ENCODE measurements around the gene HHATL. TPM values are rescaled to one million over a fixed set of nuclear protein-coding genes. Genes with fewer than 3 reads are reported as not detected.

Gene HHATL
- total and polyA plus RNA-seq, 10 of the 15 experiments (the other 5 are each of a cell fraction or from before 2014, with no cell fraction given): not detected

DNA sequence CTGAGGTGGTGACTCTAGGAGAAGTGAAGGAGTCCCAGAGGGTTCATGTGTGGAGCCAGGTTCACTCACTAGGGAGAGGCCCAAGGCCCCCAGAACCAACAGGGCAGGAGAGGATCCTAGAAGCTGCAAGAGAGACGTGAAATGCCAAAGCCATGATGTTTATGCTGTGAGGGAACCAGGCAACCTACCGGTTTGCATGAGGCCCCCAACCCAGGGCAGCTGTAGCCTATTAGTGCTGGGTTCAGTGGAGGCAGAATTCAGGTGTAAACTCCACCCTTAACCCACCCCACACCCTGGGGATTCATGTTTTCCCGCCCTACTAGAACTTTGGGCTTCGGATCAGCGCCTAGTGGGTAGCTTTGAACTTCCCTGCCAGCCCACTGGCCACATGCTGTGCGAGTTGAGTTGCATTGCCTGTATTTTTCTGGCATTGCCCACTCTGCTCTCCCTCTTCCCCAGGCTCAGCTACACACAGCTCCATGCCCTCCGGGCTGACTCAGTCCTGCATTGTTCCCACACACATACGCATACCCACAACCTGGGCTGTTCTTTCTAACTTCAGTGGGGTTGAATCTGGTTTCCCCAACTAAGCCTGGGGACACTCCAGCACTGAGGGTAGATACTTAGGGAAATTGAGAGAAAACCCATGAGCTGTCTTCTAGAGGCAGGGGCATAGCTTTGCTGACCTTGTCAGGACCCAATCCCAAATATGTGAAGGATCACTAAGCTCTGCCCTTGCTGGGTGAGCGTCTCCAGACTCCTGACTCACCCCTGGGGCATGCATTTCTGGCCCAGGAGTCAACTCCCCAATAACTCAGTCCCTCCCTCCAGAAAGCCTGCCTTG lies 51.1 kb downstream of the HHATL start:
- intact Hi-C loops (cut with micrococcal nuclease; ENCODE audit: unreplicated experiment): loop anchor here (5.0 kb wide), 1 partner anchor 91 kb away; no protein-coding TSS in a partner anchor
- TF ChIP-seq NR2F1 (conservative IDR thresholded peaks at IDR 0.05): no peak
- TF ChIP-seq, protein P1, sequence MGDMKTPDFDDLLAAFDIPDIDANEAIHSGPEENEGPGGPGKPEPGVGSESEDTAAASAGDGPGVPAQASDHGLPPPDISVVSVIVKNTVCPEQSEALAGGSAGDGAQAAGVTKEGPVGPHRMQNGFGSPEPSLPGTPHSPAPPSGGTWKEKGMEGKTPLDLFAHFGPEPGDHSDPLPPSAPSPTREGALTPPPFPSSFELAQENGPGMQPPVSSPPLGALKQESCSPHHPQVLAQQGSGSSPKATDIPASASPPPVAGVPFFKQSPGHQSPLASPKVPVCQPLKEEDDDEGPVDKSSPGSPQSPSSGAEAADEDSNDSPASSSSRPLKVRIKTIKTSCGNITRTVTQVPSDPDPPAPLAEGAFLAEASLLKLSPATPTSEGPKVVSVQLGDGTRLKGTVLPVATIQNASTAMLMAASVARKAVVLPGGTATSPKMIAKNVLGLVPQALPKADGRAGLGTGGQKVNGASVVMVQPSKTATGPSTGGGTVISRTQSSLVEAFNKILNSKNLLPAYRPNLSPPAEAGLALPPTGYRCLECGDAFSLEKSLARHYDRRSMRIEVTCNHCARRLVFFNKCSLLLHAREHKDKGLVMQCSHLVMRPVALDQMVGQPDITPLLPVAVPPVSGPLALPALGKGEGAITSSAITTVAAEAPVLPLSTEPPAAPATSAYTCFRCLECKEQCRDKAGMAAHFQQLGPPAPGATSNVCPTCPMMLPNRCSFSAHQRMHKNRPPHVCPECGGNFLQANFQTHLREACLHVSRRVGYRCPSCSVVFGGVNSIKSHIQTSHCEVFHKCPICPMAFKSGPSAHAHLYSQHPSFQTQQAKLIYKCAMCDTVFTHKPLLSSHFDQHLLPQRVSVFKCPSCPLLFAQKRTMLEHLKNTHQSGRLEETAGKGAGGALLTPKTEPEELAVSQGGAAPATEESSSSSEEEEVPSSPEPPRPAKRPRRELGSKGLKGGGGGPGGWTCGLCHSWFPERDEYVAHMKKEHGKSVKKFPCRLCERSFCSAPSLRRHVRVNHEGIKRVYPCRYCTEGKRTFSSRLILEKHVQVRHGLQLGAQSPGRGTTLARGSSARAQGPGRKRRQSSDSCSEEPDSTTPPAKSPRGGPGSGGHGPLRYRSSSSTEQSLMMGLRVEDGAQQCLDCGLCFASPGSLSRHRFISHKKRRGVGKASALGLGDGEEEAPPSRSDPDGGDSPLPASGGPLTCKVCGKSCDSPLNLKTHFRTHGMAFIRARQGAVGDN (IDR thresholded peaks at IDR 0.05): no peak
- no peak for TF ChIP-seq SUZ12 (IDR thresholded peaks at IDR 0.05; ENCODE audit: unreplicated experiment)
- TF ChIP-seq, protein P2, sequence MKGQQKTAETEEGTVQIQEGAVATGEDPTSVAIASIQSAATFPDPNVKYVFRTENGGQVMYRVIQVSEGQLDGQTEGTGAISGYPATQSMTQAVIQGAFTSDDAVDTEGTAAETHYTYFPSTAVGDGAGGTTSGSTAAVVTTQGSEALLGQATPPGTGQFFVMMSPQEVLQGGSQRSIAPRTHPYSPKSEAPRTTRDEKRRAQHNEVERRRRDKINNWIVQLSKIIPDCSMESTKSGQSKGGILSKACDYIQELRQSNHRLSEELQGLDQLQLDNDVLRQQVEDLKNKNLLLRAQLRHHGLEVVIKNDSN (IDR thresholded peaks at IDR 0.05; ENCODE audit: borderline replicate concordance, extremely low read length, insufficient read depth, low read depth, low read length): no peak
- TF ChIP-seq MTA2 (IDR thresholded peaks at IDR 0.05; ENCODE audit: low read depth): no peak
- TF ChIP-seq ZNF217 (IDR thresholded peaks at IDR 0.05): no peak
- TF ChIP-seq SP1 (IDR thresholded peaks at IDR 0.05; ENCODE audit: low read depth, low read length): no peak
- no peak for TF ChIP-seq CEBPB (IDR thresholded peaks at IDR 0.05; ENCODE audit: borderline replicate concordance in 1 of 2, low read depth in 2 of 2, low read length in 2 of 2)
- TF ChIP-seq POLR2AphosphoS2 (IDR thresholded peaks at IDR 0.05; ENCODE audit: low read depth, low read length): no peak
- no peak for TF ChIP-seq SUPT20H (IDR thresholded peaks at IDR 0.05; ENCODE audit: borderline replicate concordance, control insufficient read depth, low read depth, low read length)
- TF ChIP-seq TCF12 (IDR thresholded peaks at IDR 0.05; ENCODE audit: low read depth, low read length): no peak
- TF ChIP-seq, protein P3, sequence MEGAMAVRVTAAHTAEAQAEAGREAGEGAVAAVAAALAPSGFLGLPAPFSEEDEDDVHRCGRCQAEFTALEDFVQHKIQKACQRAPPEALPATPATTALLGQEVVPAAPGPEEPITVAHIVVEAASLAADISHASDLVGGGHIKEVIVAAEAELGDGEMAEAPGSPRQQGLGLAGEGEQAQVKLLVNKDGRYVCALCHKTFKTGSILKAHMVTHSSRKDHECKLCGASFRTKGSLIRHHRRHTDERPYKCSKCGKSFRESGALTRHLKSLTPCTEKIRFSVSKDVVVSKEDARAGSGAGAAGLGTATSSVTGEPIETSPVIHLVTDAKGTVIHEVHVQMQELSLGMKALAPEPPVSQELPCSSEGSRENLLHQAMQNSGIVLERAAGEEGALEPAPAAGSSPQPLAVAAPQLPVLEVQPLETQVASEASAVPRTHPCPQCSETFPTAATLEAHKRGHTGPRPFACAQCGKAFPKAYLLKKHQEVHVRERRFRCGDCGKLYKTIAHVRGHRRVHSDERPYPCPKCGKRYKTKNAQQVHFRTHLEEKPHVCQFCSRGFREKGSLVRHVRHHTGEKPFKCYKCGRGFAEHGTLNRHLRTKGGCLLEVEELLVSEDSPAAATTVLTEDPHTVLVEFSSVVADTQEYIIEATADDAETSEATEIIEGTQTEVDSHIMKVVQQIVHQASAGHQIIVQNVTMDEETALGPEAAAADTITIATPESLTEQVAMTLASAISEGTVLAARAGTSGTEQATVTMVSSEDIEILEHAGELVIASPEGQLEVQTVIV (IDR thresholded peaks at IDR 0.05; ENCODE audit: borderline replicate concordance, partially characterized antibody): no peak
- no peak for TF ChIP-seq SIN3A (IDR thresholded peaks at IDR 0.05; ENCODE audit: low read depth, low read length)
- no peak for TF ChIP-seq EZH2 (IDR thresholded peaks at IDR 0.05; ENCODE audit: borderline replicate concordance, control insufficient read depth, low read depth, low read length)

More for the DNA sequence above, 51.1 kb downstream of the HHATL start:
- Histone ChIP-seq H3K4me3 (no peak overlapping the region), H3K27ac (ENCODE audit: control insufficient read depth, insufficient read depth) (no peak overlapping the region), H3K4me1 (ENCODE audit: control insufficient read depth, insufficient read depth, low read length) (peaks cover 17% of the 10 kb centered on the region), H3K9ac (ENCODE audit: control insufficient read depth, insufficient read depth, low read length) (no peak overlapping the region), H3K79me2 (ENCODE audit: control insufficient read depth, insufficient read depth, low read length) (no peaks in the 10 kb centered on the region; the same call in 1 of the 2 replicates), H4K20me1 (ENCODE audit: control insufficient read depth, insufficient read depth) (no peaks in the 10 kb centered on the region), H3K36me3 (ENCODE audit: control insufficient read depth in 2 of 2, insufficient read depth in 2 of 2, low read length in 1 of 2) (peaks cover 0 to 11% of the 10 kb centered on the region in 2 experiments; a peak in 2 of 4 replicates), H3K4me2 (ENCODE audit: control insufficient read depth, insufficient read depth) (no peak overlapping the region), H3K9me3 (replicated peaks; ENCODE audit: control insufficient read depth, insufficient read depth, low read length) (no peaks in the 10 kb centered on the region), H2AFZ (ENCODE audit: control insufficient read depth, low read depth, low read length) (no peak overlapping the region), H3K27me3 (replicated peaks in 1 of 2; ENCODE audit: control insufficient read depth in 2 of 2, insufficient read depth in 2 of 2, low read length in 1 of 2) (no peaks in the 10 kb centered on the region)
- in situ Hi-C loops (cut with MboI): no loop called here
- 91% methylated on average over 8 of the region's 9 CpGs for WGBS (ENCODE audit: insufficient coverage, insufficient replicate concordance, low lambda C conversion rate, missing lambda C conversion rate)
- DNase-seq (ENCODE audit: low read depth, low spot score): no peak
- ChIA-PET CTCF (interaction anchor here (0.5 to 2.3 kb wide), 4 partner anchors 14 to 93 kb away, joined by 3 to 9 read pairs (median 4); partner anchors contain the start of gene SEC22C), RAD21 (ENCODE audit: unreplicated experiment) (interaction anchor here (1.2 to 1.4 kb wide), 2 partner anchors 39 to 71 kb away, joined by 3 to 4 read pairs; no protein-coding TSS in a partner anchor), SMC1A (ENCODE audit: uncharacterized antibody, unreplicated experiment) (interaction anchor here (1.0 to 3.0 kb wide), 6 partner anchors 12 to 94 kb away, joined by 3 to 11 read pairs (median 5); partner anchors contain the start of gene SEC22C), POLR2A (interaction anchor here (0.7 to 2.9 kb wide), 4 partner anchors 10 to 69 kb away, joined by 3 to 17 read pairs (median 10); partner anchors contain the start of genes NKTR and SEC22C)
- BruUV-seq (replicated peaks): no TSS peak
- FAIRE-seq: no peak
- ATAC-seq: no peak
